HFF-Myc (cell line): Measurements from ENCODE around the gene IRF1.

Source experiments
- DNase-seq: peaks from one replicate; pipeline ENCODE4 v3.0.0-alpha.2; 2011; ENCODE audit warnings: low read depth; ENCODE audit errors: extremely low read depth
- H3K4me3 ChIP-seq: replicated peaks from 2 replicates; pipeline ENCODE4 v1.5.1; 2011; ENCODE audit warnings: low read depth, mild to moderate bottlenecking, control low read depth, low read length
- TF ChIP-seq, protein P1 (sequence below): IDR thresholded peaks from 2 replicates; pipeline ENCODE4 v1.5.1; 2012; ENCODE audit warnings: mild to moderate bottlenecking, low read depth, low read length, control low read depth; ENCODE audit errors: missing control alignments

IRF1 gene

DNA sequence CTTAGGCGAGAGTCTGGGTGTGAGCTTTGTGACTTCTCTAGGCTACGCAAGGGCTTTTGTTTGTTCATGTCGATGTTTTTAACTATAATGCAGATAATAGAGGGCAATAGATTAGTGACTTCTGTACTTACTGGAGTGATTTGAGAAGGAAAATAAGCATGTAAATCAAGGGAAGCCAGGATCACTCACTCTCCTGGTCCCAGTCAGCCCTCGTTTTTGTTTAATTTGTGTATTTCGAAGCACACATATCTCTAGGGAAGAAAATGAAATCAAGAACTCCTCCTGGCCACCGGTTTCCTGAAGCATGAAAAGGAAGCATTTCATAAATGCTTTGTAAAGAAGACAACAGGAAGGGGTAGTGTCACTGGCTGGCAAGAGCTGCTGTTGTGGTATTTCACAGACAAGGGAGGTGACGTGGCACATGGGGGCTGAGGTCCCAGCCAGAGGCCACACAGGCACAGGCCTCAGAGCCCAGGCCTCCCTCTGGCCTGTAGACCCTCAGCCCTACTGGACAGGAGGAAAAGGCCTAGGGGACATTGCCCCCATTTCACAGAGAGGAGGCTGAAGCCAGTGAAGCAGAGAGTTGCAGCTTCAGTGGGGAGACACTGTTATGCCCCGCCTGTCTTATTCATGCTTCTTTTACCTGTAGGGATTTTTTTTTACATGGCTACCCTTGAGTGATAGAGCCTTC lies 34.1 kb downstream of the IRF1 start:
- TF ChIP-seq, protein P1, sequence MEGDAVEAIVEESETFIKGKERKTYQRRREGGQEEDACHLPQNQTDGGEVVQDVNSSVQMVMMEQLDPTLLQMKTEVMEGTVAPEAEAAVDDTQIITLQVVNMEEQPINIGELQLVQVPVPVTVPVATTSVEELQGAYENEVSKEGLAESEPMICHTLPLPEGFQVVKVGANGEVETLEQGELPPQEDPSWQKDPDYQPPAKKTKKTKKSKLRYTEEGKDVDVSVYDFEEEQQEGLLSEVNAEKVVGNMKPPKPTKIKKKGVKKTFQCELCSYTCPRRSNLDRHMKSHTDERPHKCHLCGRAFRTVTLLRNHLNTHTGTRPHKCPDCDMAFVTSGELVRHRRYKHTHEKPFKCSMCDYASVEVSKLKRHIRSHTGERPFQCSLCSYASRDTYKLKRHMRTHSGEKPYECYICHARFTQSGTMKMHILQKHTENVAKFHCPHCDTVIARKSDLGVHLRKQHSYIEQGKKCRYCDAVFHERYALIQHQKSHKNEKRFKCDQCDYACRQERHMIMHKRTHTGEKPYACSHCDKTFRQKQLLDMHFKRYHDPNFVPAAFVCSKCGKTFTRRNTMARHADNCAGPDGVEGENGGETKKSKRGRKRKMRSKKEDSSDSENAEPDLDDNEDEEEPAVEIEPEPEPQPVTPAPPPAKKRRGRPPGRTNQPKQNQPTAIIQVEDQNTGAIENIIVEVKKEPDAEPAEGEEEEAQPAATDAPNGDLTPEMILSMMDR: no peak
- no peak overlapping the region for H3K4me3 ChIP-seq
- no peak for DNase-seq

DNA sequence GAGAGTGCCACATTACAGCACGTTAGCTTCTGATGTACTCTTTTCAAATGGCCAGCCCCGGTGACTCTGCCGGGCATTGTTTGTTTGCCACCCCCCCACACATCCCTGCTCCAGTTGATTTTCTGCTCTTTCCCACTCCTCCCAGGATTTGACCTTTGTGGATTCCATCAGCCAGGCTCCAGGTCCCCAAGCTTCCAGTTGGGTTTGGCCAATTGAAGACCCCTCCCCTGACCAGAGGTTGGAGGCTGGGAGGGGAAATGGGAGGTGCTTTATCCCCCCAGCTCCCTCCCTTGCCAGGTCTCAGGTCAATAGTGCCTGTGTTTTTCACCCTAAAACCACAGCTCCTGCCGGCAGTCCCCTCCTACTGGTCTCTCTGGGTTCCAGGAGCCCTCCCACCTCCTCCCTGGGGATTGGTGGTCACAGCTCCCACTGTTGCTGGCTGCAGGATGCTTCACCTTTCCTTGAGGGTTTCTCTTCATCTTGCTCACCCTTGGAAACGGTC lies 34.9 kb downstream of the IRF1 start:
- no peak overlapping the region for H3K4me3 ChIP-seq
- no peak for DNase-seq
- TF ChIP-seq, protein P1: no peak

DNA sequence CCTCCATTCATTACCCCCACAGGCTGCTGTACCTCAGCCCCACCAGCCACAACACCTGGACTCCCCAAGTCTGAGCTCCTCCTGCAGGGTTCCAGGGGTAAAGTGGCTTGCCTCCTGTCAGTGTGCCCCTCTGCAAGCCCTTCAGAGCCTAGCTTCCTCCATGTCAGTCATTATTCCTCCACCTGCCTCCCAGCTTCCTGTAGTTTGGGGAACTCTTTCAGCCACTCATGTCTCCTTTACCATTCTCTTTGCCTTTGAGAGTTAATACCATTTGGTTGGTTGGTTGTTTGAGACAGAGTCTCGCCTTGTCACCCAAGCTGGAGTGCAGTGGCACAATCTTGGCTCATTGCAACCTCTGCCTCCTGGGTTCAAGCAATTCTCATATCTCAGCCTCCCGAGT lies 36.2 kb downstream of the IRF1 start:
- DNase-seq: no peak
- TF ChIP-seq, protein P1: no peak
- H3K4me3 ChIP-seq: no peak overlapping the region

DNA sequence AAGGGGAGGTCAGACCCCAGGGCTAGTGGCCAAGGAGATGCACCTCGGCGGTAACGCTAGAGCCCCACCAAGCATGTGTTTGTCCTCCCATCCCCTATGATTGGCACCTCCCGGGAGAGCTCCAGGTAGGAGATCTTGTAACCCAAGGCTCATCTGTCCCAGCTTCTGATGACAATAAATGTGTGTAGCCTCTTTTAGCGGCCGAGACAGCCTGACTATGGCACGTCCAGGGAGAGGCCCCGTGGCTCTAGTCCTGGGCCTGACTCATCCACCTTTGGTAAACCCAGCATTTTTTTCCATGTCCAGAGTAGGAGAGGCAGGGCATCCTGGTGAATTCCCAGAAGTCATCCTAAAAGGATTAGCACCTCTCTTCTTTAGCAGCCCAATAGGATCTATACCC lies 39.2 kb downstream of the IRF1 start:
- H3K4me3 ChIP-seq: no peak overlapping the region
- DNase-seq: no peak
- TF ChIP-seq, protein P1: no peak

DNA sequence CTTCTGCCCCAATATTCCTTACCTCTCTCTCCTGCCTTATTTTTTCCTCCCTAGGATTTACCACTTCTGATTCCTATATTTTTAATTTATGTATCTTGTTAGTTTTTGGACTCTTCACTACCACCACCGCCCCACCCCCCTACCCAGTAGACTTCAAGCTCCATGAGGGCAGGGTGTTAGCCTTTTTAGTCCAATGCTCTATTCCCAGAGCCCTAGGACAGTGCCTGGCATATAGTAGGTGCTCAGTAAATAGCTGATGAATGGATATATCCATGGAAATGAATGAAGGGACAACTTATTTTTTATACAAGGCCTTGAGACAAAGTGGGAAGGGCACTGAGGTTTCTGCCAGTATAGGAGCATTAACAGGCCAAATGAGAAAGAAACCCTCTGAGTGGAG lies 41.5 kb downstream of the IRF1 start:
- TF ChIP-seq, protein P1: no peak
- no peak overlapping the region for H3K4me3 ChIP-seq
- DNase-seq: no peak

DNA sequence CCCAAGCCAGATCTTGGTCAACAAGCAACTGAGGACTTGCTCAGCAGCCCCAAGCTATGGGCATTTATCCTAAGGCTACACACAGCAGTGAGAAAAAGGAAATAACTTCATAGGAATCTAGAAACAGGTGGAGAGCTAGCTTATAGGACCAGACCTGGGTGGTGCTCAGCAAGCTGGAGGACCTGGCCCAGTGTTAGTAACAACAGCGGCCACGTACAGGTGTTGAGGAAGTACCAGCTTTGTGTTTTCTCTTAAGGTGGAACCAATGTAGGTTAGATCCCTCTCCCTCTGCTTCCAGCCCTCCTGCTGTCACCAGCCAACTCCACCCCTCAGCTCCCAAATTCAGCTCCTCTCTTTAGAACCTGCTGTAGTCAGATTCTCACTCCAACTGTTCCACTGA lies 43.4 kb downstream of the IRF1 start:
- DNase-seq: no peak
- TF ChIP-seq, protein P1: no peak
- no peak overlapping the region for H3K4me3 ChIP-seq

DNA sequence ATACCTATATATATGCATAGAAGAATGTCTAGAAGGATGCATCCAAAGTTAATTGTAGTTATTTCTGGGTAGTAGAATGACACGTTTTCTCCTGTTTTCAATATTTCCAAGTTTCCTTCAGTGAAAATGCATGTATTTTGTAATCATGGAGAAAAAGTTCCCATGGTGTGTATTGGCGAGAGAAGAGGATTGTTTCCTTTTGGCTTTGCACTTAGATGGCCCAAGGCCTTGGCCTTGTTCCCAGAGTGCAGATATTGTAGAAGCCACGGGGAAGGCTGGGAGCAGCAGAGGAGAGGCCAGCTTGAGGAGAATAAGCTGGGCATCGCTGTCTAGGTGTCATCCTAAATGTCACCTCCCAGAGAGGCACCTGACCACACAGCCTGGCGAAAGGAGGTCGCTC lies 44.0 kb downstream of the IRF1 start:
- no peak overlapping the region for H3K4me3 ChIP-seq
- TF ChIP-seq, protein P1: no peak
- no peak for DNase-seq
